GM23338 (cell line): ENCODE measurements around the gene ENTPD7. TPM values are rescaled to one million over a fixed set of nuclear protein-coding genes. Genes with fewer than 3 reads are reported as not detected.

ENCODE experiments used
- ATAC-seq: fragments of 200-7000 bp; cut with Tn5 transposase; 3 replicates; pipeline ENCODE4 v1.9.1; 2020
- DNase-seq: peaks from one replicate; pipeline ENCODE4 v3.0.0-alpha.2; 2015; ENCODE audit warnings: low spot score
- H2AFZ ChIP-seq: fragments of 200-600 bp; sonication (generic); 2 replicates; pipeline ENCODE4 v1.8.0; 2016; ENCODE audit warnings: antibody characterized with exemption, mild to moderate bottlenecking, moderate library complexity
- H3F3A ChIP-seq: fragments of 200-600 bp; sonication (generic); replicated peaks from 2 replicates; pipeline ENCODE4 v1.8.0; 2017; ENCODE audit warnings: antibody characterized with exemption, mixed run types, low read depth
- H3K27ac ChIP-seq: fragments of 200-600 bp; sonication (generic); 2 replicates; pipeline ENCODE4 v1.6.1; 2016; ENCODE audit warnings: low read depth
- H3K27me3 ChIP-seq: fragments of 200-600 bp; sonication (generic); 2 replicates; pipeline ENCODE4 v1.8.0; 2016; ENCODE audit warnings: mild to moderate bottlenecking, mixed run types, moderate library complexity; ENCODE audit not compliant: insufficient read depth
- H3K36me3 ChIP-seq: fragments of 200-600 bp; sonication (generic); 2 replicates; pipeline ENCODE4 v1.8.0; 2016; ENCODE audit warnings: mild to moderate bottlenecking; ENCODE audit not compliant: insufficient read depth
- H3K4me1 ChIP-seq: fragments of 200-600 bp; sonication (generic); 2 replicates; pipeline ENCODE4 v1.8.0; 2016; ENCODE audit warnings: mild to moderate bottlenecking, moderate library complexity; ENCODE audit not compliant: insufficient read depth
- H3K4me2 ChIP-seq: fragments of 200-600 bp; sonication (generic); 2 replicates; pipeline ENCODE4 v1.7.1; 2017; ENCODE audit warnings: mixed run types
- H3K4me3 ChIP-seq: fragments of 200-600 bp; sonication (generic); 2 replicates; pipeline ENCODE4 v1.6.1; 2016; ENCODE audit warnings: mixed run types
- H3K79me2 ChIP-seq: fragments of 200-600 bp; sonication (generic); replicated peaks from 2 replicates; pipeline ENCODE4 v1.8.0; 2017; ENCODE audit warnings: mild to moderate bottlenecking; ENCODE audit not compliant: insufficient read depth
- H3K9me2 ChIP-seq: fragments of 200-600 bp; sonication (generic); 2 replicates; pipeline ENCODE4 v1.8.0; 2017; ENCODE audit not compliant: insufficient read depth
- H4K20me1 ChIP-seq: fragments of 200-600 bp; sonication (generic); replicated peaks from 2 replicates; pipeline ENCODE4 v1.8.0; 2017; ENCODE audit warnings: mild to moderate bottlenecking; ENCODE audit not compliant: insufficient read depth
- H3K27ac Mint-ChIP-seq: 2 replicates; pipeline ENCODE4 v1.8.0; 2020; ENCODE audit warnings: inconsistent platforms, mild to moderate bottlenecking, moderate library complexity, mixed read lengths
- H3K27me3 Mint-ChIP-seq: 3 replicates; pipeline ENCODE4 v1.8.0; 2022; ENCODE audit warnings: low read depth, mild to moderate bottlenecking, moderate library complexity, mixed read lengths, inconsistent platforms; ENCODE audit not compliant: insufficient read depth, poor library complexity
- H3K36me3 Mint-ChIP-seq: 3 replicates; pipeline ENCODE4 v1.8.0; 2021; ENCODE audit warnings: low read depth, mild to moderate bottlenecking, inconsistent platforms, moderate library complexity, mixed read lengths
- H3K4me1 Mint-ChIP-seq: 3 replicates; pipeline ENCODE4 v1.8.0; 2020; ENCODE audit warnings: mild to moderate bottlenecking, inconsistent platforms, mixed read lengths
- H3K4me3 Mint-ChIP-seq: 3 replicates; pipeline ENCODE4 v1.8.0; 2021; ENCODE audit warnings: moderate library complexity, mild to moderate bottlenecking, inconsistent platforms, mixed read lengths
- H3K9me3 Mint-ChIP-seq: 3 replicates; pipeline ENCODE4 v1.8.0; 2020; ENCODE audit warnings: moderate library complexity, mild to moderate bottlenecking, inconsistent platforms, mixed read lengths
- CREB1 ChIP-seq: fragments of 250-450 bp; sonication (Bioruptor Pico); IDR thresholded peaks from 2 replicates; pipeline ENCODE4 v1.5.0; 2020; ENCODE audit warnings: low read depth, mild to moderate bottlenecking, moderate library complexity
- EZH2 ChIP-seq: fragments of 200-600 bp; sonication (generic); IDR thresholded peaks from one replicate; pipeline ENCODE4 v1.8.0; 2017; ENCODE audit warnings: antibody characterized with exemption, mild to moderate bottlenecking, low read depth; ENCODE audit not compliant: unreplicated experiment
- EZH2phosphoT487 ChIP-seq: fragments of 200-600 bp; sonication (generic); IDR thresholded peaks from one replicate; pipeline ENCODE4 v1.8.1; 2018; ENCODE audit warnings: antibody characterized with exemption; ENCODE audit not compliant: unreplicated experiment
- JUNB ChIP-seq: IDR thresholded peaks from one replicate; pipeline ENCODE4 v1.6.1; 2016; ENCODE audit warnings: antibody characterized with exemption; ENCODE audit not compliant: unreplicated experiment
- NANOG ChIP-seq: IDR thresholded peaks from 2 replicates; pipeline ENCODE4 v1.6.1; 2016; ENCODE audit warnings: antibody characterized with exemption, borderline replicate concordance
- POLR2AphosphoS5 ChIP-seq: IDR thresholded peaks from 2 replicates; pipeline ENCODE4 v1.6.1; 2016; ENCODE audit warnings: antibody characterized with exemption, low read depth
- STAT1 ChIP-seq: IDR thresholded peaks from one replicate; pipeline ENCODE4 v1.6.1; 2016; ENCODE audit warnings: antibody characterized with exemption; ENCODE audit not compliant: unreplicated experiment
- ZNF114 ChIP-seq: fragments of 250-450 bp; sonication (Bioruptor Pico); IDR thresholded peaks from 2 replicates; pipeline ENCODE4 v1.5.0; 2020; ENCODE audit warnings: mild to moderate bottlenecking, moderate library complexity
- ZNF331 ChIP-seq: fragments of 250-450 bp; sonication (Bioruptor Pico); IDR thresholded peaks from 2 replicates; pipeline ENCODE4 v1.5.0; 2020; ENCODE audit warnings: low read depth, mild to moderate bottlenecking, moderate library complexity
- polyA plus RNA-seq: library from polyadenylated mRNA; unstranded; fragments of >200 nt; fragmentation: Nextera tagmentation; extraction: Ambion mirVana; gene quantifications from 2 replicates; pipeline ENCODE4 v1.2.1, GENCODE V29; 2016
- total RNA-seq: library from RNA; depleted of rRNA; stranded (reverse); fragments of >200 nt; shearing (Covaris generic); gene quantifications from 2 replicates; pipeline ENCODE4 v1.2.3, GENCODE V29; 2014
- TF ChIP-seq, protein P1 (sequence below), 2 experiments: fragments of 200-600 bp in 1 of 2; sonication (generic) in 1 of 2; conservative IDR thresholded peaks; 2 replicates each; pipeline versions ENCODE4 v1.5.1 to v1.6.1; 2016 to 2017; ENCODE audit warnings: antibody characterized with exemption in 2 of 2, low read depth in 2 of 2, mild to moderate bottlenecking in 2 of 2, moderate library complexity in 1 of 2
- TF ChIP-seq, protein P2 (sequence below): IDR thresholded peaks from one replicate; pipeline ENCODE4 v1.6.1; 2018; ENCODE audit warnings: antibody characterized with exemption; ENCODE audit not compliant: unreplicated experiment
- TF ChIP-seq, protein P3 (sequence below): fragments of 250-450 bp; sonication (Bioruptor Pico); IDR thresholded peaks from 2 replicates; pipeline ENCODE4 v1.5.0; 2020; ENCODE audit warnings: mild to moderate bottlenecking, moderate library complexity

The ENTPD7 gene
- total and polyA plus RNA-seq, 2 experiments from 2014 or later: 1.7 to 12.6 TPM

DNA sequence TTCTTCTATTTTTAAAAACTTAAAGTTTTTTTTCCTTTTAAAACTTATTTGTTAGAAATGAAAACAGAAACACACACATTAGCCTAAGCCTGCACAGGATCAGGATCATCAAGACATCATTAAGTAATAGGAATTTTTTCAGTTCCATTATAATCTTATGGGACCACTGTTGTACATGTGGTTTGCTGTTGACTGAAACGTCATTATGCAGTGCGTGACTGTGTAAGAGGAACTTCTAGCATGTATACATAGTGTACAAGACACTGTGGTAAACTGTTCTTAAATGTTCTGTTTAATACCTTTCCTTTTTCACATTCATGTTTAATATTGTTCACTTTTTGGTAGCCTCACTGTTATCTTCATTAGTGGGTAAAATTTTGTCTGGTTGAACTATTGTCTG is 12.1 kb downstream of the ENTPD7 start:
- no peaks in the 10 kb centered on the region for H3K79me2 ChIP-seq
- H3K27ac ChIP-seq: no peak overlapping the region
- TF ChIP-seq EZH2phosphoT487 (no peak), STAT1 (no peak), CREB1 (no peak), POLR2AphosphoS5 (no peak), NANOG (no peak), ZNF331 (CRISPR knock-in tag) (no peak), ZNF114 (CRISPR knock-in tag) (no peak), JUNB (no peak)
- TF ChIP-seq, protein P1, sequence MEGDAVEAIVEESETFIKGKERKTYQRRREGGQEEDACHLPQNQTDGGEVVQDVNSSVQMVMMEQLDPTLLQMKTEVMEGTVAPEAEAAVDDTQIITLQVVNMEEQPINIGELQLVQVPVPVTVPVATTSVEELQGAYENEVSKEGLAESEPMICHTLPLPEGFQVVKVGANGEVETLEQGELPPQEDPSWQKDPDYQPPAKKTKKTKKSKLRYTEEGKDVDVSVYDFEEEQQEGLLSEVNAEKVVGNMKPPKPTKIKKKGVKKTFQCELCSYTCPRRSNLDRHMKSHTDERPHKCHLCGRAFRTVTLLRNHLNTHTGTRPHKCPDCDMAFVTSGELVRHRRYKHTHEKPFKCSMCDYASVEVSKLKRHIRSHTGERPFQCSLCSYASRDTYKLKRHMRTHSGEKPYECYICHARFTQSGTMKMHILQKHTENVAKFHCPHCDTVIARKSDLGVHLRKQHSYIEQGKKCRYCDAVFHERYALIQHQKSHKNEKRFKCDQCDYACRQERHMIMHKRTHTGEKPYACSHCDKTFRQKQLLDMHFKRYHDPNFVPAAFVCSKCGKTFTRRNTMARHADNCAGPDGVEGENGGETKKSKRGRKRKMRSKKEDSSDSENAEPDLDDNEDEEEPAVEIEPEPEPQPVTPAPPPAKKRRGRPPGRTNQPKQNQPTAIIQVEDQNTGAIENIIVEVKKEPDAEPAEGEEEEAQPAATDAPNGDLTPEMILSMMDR (conservative IDR thresholded peaks at IDR 0.05; ENCODE audit: low read depth in 2 of 2): no peak
- TF ChIP-seq, protein P2, sequence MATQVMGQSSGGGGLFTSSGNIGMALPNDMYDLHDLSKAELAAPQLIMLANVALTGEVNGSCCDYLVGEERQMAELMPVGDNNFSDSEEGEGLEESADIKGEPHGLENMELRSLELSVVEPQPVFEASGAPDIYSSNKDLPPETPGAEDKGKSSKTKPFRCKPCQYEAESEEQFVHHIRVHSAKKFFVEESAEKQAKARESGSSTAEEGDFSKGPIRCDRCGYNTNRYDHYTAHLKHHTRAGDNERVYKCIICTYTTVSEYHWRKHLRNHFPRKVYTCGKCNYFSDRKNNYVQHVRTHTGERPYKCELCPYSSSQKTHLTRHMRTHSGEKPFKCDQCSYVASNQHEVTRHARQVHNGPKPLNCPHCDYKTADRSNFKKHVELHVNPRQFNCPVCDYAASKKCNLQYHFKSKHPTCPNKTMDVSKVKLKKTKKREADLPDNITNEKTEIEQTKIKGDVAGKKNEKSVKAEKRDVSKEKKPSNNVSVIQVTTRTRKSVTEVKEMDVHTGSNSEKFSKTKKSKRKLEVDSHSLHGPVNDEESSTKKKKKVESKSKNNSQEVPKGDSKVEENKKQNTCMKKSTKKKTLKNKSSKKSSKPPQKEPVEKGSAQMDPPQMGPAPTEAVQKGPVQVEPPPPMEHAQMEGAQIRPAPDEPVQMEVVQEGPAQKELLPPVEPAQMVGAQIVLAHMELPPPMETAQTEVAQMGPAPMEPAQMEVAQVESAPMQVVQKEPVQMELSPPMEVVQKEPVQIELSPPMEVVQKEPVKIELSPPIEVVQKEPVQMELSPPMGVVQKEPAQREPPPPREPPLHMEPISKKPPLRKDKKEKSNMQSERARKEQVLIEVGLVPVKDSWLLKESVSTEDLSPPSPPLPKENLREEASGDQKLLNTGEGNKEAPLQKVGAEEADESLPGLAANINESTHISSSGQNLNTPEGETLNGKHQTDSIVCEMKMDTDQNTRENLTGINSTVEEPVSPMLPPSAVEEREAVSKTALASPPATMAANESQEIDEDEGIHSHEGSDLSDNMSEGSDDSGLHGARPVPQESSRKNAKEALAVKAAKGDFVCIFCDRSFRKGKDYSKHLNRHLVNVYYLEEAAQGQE: no peak
- no peak overlapping the region for H2AFZ ChIP-seq
- no peaks in the 10 kb centered on the region for H3K4me1 ChIP-seq
- H3K9me2 ChIP-seq: no peaks in the 10 kb centered on the region
- no peak overlapping the region for H3K27ac Mint-ChIP-seq
- DNase-seq (no peak), ATAC-seq (no peak)
- peaks cover 3% of the 10 kb centered on the region; the same call in 2 of the 3 replicates for H3K36me3 Mint-ChIP-seq
- no peaks in the 10 kb centered on the region for H3K4me1 Mint-ChIP-seq
- no peaks in the 10 kb centered on the region for H3K27me3 ChIP-seq
- no peak overlapping the region for H3K4me2 ChIP-seq
- H4K20me1 ChIP-seq: no peaks in the 10 kb centered on the region; the same call in none of the 2 replicates
- H3K4me3 Mint-ChIP-seq: no peak overlapping the region
- no peaks in the 10 kb centered on the region for H3K9me3 Mint-ChIP-seq
- H3K4me3 ChIP-seq: no peak overlapping the region
- H3K27me3 Mint-ChIP-seq: no peaks in the 10 kb centered on the region
- no peaks in the 10 kb centered on the region for H3K36me3 ChIP-seq
- H3F3A ChIP-seq: no peaks in the 10 kb centered on the region

DNA sequence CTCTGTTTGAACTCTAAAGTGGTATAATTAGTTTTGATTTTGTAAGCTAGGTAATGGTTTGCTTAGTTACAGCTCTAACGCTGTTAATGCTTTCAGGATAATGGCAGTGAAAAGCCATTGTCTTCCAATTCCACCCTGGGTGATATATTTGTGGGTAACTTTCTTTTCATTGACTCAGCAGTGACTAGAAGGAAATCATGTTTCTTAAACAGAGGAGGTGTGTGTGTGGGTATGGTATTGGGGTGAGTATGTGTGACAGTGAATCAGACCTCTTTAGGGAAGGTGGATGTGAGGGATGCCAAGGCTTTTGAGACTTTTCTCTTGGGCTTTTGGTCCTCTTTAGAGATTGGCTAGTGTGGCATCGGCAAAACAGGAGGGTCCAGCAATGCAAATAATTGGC is 13.6 kb downstream of the ENTPD7 start:
- Histone ChIP-seq H2AFZ (no peak overlapping the region), H3K27ac (no peak overlapping the region), H4K20me1 (no peaks in the 10 kb centered on the region; the same call in none of the 2 replicates), H3K36me3 (no peaks in the 10 kb centered on the region), H3K79me2 (no peaks in the 10 kb centered on the region), H3K27me3 (no peaks in the 10 kb centered on the region), H3K9me2 (no peaks in the 10 kb centered on the region), H3K4me1 (no peaks in the 10 kb centered on the region), H3K4me2 (no peak overlapping the region), H3F3A (no peaks in the 10 kb centered on the region), H3K4me3 (no peak overlapping the region)
- Mint-ChIP-seq H3K27me3 (no peaks in the 10 kb centered on the region), H3K9me3 (no peaks in the 10 kb centered on the region), H3K4me1 (no peaks in the 10 kb centered on the region), H3K4me3 (no peak overlapping the region), H3K36me3 (no peaks in the 10 kb centered on the region), H3K27ac (no peak overlapping the region)
- DNase-seq: no peak
- ATAC-seq: no peak
- TF ChIP-seq STAT1: no peak
- no peak for TF ChIP-seq EZH2
- TF ChIP-seq, protein P3, sequence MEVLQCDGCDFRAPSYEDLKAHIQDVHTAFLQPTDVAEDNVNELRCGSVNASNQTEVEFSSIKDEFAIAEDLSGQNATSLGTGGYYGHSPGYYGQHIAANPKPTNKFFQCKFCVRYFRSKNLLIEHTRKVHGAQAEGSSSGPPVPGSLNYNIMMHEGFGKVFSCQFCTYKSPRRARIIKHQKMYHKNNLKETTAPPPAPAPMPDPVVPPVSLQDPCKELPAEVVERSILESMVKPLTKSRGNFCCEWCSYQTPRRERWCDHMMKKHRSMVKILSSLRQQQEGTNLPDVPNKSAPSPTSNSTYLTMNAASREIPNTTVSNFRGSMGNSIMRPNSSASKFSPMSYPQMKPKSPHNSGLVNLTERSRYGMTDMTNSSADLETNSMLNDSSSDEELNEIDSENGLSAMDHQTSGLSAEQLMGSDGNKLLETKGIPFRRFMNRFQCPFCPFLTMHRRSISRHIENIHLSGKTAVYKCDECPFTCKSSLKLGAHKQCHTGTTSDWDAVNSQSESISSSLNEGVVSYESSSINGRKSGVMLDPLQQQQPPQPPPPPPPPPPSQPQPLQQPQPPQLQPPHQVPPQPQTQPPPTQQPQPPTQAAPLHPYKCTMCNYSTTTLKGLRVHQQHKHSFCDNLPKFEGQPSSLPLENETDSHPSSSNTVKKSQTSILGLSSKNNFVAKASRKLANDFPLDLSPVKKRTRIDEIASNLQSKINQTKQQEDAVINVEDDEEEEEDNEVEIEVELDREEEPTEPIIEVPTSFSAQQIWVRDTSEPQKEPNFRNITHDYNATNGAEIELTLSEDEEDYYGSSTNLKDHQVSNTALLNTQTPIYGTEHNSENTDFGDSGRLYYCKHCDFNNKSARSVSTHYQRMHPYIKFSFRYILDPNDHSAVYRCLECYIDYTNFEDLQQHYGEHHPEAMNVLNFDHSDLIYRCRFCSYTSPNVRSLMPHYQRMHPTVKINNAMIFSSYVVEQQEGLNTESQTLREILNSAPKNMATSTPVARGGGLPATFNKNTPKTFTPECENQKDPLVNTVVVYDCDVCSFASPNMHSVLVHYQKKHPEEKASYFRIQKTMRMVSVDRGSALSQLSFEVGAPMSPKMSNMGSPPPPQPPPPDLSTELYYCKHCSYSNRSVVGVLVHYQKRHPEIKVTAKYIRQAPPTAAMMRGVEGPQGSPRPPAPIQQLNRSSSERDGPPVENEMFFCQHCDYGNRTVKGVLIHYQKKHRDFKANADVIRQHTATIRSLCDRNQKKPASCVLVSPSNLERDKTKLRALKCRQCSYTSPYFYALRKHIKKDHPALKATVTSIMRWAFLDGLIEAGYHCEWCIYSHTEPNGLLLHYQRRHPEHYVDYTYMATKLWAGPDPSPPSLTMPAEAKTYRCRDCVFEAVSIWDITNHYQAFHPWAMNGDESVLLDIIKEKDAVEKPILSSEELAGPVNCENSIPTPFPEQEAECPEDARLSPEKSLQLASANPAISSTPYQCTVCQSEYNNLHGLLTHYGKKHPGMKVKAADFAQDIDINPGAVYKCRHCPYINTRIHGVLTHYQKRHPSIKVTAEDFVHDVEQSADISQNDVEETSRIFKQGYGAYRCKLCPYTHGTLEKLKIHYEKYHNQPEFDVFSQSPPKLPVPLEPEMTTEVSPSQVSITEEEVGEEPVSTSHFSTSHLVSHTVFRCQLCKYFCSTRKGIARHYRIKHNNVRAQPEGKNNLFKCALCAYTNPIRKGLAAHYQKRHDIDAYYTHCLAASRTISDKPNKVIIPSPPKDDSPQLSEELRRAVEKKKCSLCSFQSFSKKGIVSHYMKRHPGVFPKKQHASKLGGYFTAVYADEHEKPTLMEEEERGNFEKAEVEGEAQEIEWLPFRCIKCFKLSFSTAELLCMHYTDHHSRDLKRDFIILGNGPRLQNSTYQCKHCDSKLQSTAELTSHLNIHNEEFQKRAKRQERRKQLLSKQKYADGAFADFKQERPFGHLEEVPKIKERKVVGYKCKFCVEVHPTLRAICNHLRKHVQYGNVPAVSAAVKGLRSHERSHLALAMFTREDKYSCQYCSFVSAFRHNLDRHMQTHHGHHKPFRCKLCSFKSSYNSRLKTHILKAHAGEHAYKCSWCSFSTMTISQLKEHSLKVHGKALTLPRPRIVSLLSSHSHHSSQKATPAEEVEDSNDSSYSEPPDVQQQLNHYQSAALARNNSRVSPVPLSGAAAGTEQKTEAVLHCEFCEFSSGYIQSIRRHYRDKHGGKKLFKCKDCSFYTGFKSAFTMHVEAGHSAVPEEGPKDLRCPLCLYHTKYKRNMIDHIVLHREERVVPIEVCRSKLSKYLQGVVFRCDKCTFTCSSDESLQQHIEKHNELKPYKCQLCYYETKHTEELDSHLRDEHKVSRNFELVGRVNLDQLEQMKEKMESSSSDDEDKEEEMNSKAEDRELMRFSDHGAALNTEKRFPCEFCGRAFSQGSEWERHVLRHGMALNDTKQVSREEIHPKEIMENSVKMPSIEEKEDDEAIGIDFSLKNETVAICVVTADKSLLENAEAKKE: no peak
- TF ChIP-seq NANOG: no peak
- TF ChIP-seq CREB1: no peak
